ENCODE measurements around the gene TRAIP.
"Not testable (repeated sequence)": the region's sequence is repeated elsewhere in the genome, so short reads cannot be mapped to it uniquely, and the experiment has no call there.

TRAIP gene, protein sequence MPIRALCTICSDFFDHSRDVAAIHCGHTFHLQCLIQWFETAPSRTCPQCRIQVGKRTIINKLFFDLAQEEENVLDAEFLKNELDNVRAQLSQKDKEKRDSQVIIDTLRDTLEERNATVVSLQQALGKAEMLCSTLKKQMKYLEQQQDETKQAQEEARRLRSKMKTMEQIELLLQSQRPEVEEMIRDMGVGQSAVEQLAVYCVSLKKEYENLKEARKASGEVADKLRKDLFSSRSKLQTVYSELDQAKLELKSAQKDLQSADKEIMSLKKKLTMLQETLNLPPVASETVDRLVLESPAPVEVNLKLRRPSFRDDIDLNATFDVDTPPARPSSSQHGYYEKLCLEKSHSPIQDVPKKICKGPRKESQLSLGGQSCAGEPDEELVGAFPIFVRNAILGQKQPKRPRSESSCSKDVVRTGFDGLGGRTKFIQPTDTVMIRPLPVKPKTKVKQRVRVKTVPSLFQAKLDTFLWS

DNA sequence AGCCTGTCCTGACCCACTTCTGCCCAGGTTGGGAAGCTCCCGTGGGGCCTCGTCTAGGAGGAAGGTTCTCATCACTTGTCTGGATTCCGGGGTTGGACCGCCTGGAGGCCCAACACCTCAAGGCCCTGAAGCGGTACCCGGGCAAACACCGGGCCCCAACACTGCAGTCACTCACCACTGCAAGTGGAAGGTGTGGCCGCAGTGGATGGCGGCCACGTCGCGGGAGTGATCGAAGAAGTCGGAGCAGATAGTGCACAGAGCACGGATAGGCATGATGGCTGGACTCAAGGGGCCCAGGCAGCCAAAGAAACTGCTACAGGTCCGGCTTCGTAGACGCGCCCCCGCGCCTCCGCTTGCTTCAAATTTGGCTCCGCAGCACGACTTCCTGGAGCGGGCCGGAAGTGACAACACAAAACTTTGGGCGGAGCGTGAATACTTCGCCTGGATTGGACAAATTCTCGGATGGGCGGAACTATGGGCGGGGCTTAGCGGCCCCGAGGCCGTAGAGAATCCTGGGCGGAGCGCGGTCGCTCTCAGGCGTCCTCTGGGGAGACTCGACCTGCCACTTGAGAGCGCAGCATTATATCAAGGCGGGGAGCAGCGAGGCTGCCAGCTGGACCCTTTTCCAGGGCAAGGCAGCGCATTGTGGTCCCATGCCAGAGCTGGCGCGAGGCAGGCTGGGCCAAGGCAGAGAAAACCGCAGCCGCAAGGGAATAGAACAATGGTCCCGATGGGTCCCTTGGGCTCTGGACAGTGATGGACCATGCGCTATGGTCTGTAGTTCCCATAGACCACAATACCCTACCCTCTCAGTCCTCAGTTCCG is at the start of gene TRAIP:
Gene TRAIP (minus strand): TSS at position 384 of the 825 bp plus-strand sequence. CDS start 111 bp downstream, at position 273.
- peak; percentile 92 for DNase-seq (ENCODE audit: low read depth)

- not testable (repeated sequence) for DNase-seq (ENCODE audit: low read depth)
Measured at GRCh38 chr3:49904448-49904847, 48.1 kb upstream of the TRAIP start.

GRCh38 chr3:49903451-49904424 is 47.4 kb upstream of the TRAIP start, which contains the start of gene MST1R:
Gene MST1R (minus strand): TSS chr3:49903873. CDS start chr3:49903609, 264 bp downstream.
- DNase-seq (ENCODE audit: low read depth) = peak; percentile 63

GRCh38 chr3:49902511-49903345 is 46.4 kb upstream of the TRAIP start:
- DNase-seq (ENCODE audit: low read depth) = no peak

- no peak for DNase-seq (ENCODE audit: low read depth)
Measured at GRCh38 chr3:49901366-49902339, 45.3 kb upstream of the TRAIP start.

GRCh38 chr3:49900491-49901153 is 44.3 kb upstream of the TRAIP start:
- DNase-seq (ENCODE audit: low read depth) = no peak

GRCh38 chr3:49899815-49900214 is 43.5 kb upstream of the TRAIP start:
- no peak for DNase-seq (ENCODE audit: low read depth)

DNA sequence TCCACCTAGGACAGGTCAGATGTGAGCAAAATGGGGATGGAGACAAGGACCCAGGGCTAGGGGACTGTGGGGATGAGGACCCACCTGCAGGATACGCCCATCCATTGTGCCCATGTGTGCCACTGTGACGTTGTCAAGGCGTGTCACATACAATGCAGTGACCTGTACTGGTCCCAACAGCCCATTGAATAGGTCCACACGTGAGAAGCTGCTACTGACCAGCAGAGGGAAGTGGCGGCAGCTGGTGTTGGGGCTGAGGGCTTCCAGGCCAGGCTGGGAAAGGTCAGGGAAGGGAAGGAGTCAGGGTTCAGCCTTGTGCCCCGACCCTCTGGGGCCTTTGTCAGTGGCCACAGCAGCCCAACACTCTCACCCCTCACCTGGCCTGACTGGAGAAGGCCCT is 42.6 kb upstream of the TRAIP start:
- no peak for DNase-seq (ENCODE audit: low read depth)

DNA sequence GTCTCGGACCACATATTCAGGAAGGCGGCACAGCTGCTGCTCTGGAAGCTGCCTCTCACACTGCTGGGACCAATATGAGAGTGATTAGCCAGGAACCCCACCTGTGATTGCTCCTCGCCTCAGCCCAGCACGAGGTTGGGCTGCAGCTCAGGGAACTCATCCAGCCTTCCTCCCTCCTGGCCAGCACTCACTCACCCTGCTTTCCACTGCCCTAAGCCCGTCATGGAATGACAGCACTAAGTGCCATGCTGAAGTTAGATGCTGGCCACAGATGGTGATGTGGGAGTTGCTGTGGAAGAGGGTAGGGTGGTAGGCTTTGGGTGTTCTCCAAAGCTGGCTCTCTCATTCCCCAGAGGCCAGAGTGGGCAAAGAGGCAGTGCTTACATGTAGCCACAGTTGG is 40.0 kb upstream of the TRAIP start:
- DNase-seq (ENCODE audit: low read depth) = no peak

DNA sequence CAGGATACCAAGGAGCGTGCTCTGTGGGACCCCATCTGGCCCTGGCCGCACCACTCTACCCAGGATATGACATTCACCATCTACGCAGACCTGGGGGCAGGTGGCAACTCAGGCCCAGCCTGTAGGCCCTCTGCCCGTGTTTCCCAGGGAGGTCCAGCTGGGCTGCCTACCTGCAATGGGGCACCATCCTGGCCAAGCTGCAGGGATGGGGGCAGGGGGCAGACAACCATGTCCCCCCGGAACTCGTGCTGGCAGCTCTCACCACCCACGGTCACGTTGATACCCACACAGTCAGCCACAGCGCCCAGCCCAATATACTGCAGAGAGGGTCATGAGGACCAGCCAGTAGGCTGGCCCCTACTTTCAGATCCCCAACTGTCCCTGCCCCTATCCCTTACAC is 39.4 kb upstream of the TRAIP start:
- no peak for DNase-seq (ENCODE audit: low read depth)

DNA sequence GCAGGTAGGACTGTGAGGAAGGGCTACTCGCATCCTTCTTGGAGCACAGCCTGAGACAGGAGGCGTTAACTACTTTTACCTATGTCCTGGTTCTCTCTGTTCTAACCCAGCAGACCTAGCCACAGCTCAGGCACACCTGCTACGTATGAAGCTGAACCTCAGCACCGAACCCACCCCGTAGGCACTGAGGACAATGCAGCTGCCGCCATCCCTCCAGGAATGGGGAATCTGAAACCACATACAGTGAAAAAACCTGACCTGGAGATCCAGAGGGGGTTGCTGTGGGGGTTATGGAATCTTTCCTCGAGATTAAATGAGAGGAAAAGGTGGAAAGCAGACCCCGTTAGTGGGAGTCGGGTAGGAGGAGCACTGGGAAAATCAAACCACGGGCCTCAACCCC is 32.9 kb upstream of the TRAIP start:
- DNase-seq (ENCODE audit: low read depth) = no peak

DNA sequence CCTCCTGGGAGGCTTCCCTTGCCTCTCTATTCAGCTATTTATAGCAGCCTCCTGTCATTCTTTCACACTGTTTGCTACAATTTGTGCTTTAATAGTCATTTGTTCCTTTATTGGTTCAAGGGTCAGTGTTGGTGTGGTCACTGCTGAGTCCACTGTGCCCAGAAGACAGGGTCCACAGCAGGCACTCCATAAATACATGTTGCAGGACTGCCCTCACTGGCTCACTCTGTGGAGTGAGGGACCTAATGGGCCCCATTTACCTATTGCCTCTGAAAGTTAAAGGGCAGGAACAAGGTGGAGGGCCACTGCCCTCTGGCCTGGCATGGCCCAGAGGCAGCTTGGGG is 30.5 kb upstream of the TRAIP start:
- DNase-seq (ENCODE audit: low read depth) = no peak

GRCh38 chr3:49883998-49884397 is 27.6 kb upstream of the TRAIP start:
- DNase-seq (ENCODE audit: low read depth) = no peak

DNA sequence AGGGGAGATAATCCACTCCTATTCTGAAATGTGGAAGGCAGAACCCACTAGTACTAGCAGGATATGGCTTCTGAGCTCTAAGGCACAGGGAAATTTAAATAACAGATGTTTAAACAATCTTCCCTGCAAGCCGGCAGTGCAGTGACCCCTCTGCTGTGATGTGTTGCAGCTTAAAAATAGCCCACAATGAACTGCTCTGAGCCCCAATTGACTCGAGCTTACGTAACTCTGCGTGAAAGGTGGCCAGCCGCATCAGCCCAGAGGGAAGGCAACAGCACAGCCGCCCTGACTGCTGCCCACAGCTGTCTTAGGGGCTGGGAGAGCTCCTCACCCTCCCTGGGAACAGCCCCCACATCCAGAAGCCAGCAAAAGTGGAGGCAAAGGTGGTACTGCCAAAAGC is 25.8 kb upstream of the TRAIP start:
- no peak for DNase-seq (ENCODE audit: low read depth)

GRCh38 chr3:49880581-49881315 is 24.4 kb upstream of the TRAIP start:
- DNase-seq (ENCODE audit: low read depth) = no peak

- DNase-seq (ENCODE audit: low read depth) = no peak
Measured at GRCh38 chr3:49879721-49880120, 23.4 kb upstream of the TRAIP start.

GRCh38 chr3:49878686-49879085 is 22.3 kb upstream of the TRAIP start:
- no peak for DNase-seq (ENCODE audit: low read depth)

DNA sequence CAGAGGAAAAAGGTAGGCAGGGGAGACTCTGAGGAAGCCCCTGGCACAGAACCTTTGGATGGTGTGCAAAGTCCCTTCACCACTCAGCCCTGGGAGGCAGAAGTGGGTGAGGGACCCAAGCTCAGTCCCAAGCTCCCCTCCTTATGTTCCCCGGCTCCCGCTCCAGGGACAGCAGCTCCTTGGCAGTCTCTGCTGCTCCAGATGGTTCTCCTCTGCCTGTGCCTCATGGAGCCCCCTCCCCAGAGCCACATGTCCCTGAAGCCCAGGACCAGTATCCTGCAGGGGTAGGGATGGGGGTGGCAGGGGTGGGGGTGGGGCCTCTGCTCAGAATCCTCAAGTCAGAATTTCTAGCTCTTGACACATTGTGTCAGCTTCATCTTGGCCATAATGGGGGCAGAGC is 21.4 kb upstream of the TRAIP start:
- DNase-seq (ENCODE audit: low read depth) = no peak
